IMR-90 (cell line): Measurements from ENCODE around the gene ZNF618.

ENCODE experiments used
- CEBPB ChIP-seq: IDR thresholded peaks from 2 replicates; pipeline ENCODE4 v1.6.1; 2012; ENCODE audit warnings: low read depth, low read length, improper control_type of control experiment
- CTCF ChIP-seq: conservative IDR thresholded peaks from 2 replicates; pipeline ENCODE4 v1.5.1; 2012; ENCODE audit warnings: mild to moderate bottlenecking, low read depth, low read length, improper control_type of control experiment
- FOS ChIP-seq: fragments of 150-350 bp; IDR thresholded peaks from 2 replicates; pipeline ENCODE4 v1.6.1; 2016; ENCODE audit warnings: low read depth, low read length
- MAFK ChIP-seq: IDR thresholded peaks from 2 replicates; pipeline ENCODE4 v1.6.1; 2012; ENCODE audit warnings: low read depth, low read length, improper control_type of control experiment
- POLR2A ChIP-seq: IDR thresholded peaks from 2 replicates; pipeline ENCODE4 v1.6.1; 2012; ENCODE audit warnings: mild to moderate bottlenecking, low read depth, low read length

- TF ChIP-seq MAFK (no peak), POLR2A (no peak), FOS (no peak), CTCF (no peak), CEBPB (no peak)
Measured at GRCh38 chr9:113999256-114000062, 123.3 kb downstream of the ZNF618 start.
